GM18867 (cell line): ENCODE data around the gene GAPVD1.

Source experiments
- ATAC-seq: cut with Tn5 transposase; IDR thresholded peaks from one replicate; pipeline ENCODE4 v1.9.1; 2021; ENCODE audit warnings: mild to moderate bottlenecking, moderate library complexity; ENCODE audit not compliant: unreplicated experiment

The GAPVD1 gene

GRCh38 chr9:125400725-125401716 lies 139.4 kb downstream of the GAPVD1 start:
- no peak for ATAC-seq

DNA sequence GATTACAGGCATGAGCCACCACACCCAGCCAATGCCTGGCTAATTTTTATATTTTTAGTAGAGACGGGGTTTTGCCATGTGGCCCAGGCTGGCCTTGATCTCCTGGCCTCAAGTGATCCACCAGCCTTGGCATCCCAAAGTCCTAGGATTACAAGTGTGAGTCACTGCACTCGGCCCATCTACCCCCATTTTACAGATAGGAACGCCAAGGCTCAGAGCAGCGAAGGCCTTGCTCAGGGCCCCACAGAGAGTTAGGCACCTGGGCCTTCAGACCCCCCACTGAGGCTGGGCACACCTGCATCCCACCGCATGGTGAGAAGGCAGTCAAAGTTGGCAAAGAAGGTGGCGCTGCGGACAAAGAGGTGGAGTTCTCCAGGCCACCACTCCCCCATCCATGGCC lies 143.1 kb downstream of the GAPVD1 start:
- ATAC-seq = no peak

GRCh38 chr9:125405938-125406809 lies 144.5 kb downstream of the GAPVD1 start:
- ATAC-seq = no peak

DNA sequence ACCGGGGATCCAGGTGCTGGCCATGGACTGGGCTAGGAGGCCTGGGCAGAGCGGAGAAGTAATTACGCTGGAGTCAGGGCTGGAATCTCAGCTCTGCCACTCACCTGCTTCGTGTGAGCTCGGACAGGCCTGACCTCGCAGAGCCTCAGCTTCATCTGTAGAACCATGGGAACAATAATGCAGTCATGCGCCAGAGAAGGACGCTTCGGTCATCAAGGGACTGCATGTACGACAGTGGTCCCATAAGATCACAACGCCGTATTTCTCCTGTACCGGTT lies 145.1 kb downstream of the GAPVD1 start:
- no peak for ATAC-seq

DNA sequence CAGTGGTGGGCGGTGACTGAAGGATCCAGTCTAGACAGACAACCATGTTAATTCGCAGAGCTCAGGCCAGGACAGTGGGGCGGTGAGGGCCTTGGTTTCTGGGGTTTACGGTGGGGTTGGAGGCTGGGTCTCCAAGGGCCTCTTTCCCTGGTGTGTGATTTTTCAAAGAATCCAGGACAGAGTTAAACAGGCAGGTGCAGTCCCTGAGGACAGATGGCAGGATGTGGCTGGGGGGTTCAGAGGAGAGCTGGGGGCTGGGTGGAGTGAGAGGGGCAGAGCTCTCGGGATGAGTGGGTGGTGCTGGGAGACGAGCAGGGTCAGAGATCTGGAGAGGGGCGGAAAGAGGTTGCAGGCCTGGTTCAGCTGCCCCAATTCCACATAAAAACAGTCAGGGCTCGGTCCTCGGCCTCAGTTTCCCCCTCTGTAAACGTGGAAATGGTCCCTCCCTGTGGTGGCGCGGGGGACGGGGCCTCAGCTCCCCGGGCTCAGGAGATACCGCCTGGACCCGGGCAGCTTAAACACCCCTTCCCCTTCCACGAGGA lies 145.9 kb downstream of the GAPVD1 start:
- ATAC-seq = no peak

GRCh38 chr9:125407974-125408900 lies 146.6 kb downstream of the GAPVD1 start:
- ATAC-seq = no peak

DNA sequence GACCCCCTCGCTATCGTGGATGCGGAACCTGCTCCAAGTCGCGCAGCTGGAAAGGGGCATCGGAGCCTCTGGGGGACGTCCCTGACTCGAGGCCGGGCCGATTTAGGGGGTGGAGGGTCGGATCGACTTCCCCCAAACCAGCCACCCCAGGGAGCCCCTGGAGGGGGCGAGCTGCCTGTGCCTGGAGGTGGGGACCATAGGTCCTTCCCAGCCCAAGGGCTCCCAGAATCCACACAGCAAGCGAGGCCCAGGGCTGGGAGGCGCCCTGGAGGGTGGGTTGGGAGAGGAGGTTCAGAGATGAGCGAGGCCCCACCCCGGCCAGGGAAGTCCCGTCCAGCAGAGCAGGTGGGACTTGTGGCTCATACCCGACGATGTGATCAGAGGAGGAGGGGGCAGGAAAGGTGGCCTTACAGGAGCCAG lies 147.6 kb downstream of the GAPVD1 start:
- no peak for ATAC-seq

DNA sequence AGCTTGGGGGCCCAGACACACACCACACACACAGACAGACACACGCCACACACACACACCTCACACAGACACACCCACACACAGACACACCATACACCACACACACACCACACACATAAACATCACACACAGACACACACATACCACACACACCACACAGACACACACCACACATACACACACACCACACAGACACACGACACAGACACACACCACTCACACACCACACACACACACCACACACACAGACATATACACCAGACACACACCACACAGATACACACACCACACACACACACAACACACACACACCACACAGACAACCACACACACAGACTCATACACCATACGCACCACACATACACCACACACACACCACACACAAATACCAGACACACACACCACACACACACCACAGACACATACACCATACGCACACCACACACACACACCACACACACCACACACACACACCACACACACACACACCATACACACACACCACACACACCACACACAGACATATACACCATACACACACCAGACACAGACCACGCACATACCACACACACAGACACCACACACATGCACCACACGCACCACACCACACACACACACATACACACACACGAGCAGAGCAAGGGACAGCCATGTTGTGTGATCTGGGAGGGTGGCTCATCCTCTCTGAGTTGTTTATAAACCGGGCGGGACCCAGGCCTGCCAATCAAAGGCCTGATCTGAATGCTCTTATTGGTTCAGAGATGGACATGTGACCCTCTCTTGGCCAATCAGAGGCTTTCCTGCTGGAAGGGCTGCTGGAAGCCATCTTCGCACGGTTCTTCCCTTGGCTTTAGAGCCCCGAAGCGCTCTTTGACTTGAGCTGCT lies 148.3 kb downstream of the GAPVD1 start:
- ATAC-seq = no peak

DNA sequence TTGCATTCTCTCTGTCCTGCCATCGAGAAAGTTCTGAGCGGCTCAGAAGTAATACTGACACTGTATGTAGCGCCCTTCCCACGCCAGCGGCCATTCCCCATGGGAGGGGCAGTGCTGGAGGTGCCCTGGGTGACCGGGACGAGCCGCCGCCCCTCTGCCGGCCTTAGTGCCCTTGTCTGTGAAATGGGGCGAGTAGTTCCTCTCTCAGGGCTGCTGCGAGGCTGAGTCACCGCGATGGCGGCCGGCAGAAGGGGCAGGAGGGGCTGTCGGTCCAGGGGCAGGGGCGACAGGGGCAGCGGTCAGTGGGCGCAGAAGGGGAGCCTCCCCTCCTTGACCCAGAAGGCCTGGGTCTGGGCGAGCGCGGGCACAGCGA lies 148.9 kb downstream of the GAPVD1 start:
- ATAC-seq = no peak

DNA sequence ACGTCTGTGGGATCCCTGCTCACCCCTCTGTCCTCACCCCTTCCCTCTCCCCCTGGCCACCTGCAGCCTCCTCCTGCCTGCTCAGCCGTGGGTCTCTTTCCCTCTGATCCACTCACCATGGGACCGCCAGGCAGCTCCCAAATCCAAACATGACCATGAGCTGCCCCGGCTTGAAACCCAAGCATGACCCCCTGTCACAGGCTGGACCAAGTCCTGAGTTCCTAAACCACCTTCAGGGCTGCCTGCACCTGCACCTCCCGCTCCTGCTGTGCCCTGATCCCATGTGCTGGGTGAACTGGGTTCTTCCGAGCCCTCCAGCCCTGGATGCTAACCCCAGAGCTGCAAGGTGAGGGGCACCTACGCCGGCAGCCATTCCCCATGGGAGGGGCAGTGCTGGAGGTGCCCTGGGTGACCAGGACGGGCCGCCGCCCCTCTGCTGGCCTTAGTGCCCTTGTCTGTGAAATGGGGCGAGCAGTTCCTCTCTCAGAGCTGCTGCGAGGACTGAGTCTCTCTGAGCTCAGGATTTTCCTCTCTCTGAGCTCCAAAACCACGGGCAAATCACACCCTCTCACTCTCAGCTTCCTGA lies 149.6 kb downstream of the GAPVD1 start:
- no peak for ATAC-seq

DNA sequence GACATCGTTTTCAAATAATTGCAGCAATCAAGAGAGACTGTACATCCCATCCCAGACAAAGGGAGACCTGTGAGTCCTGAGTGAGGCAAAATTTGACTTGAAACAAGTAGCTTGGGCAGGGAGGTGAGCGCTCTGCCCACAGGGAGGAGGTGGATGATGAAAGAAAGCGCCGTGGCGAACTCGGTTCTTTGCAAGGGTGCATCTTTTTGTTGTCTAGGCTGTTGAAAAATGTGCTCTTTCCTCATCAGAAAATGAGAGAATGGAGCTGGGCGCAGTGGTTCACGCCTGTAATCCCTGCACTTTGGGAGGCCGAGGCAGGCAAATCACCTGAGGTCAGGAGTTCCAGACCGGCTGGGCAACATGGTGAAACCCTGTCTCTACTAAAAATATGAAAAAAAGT lies 150.5 kb downstream of the GAPVD1 start:
- ATAC-seq = no peak

- ATAC-seq = no peak
These were observed 152.0 kb downstream of the GAPVD1 start for GRCh38 chr9:125413579-125413978.

GRCh38 chr9:125415583-125416460 lies 154.2 kb downstream of the GAPVD1 start:
- ATAC-seq = no peak

DNA sequence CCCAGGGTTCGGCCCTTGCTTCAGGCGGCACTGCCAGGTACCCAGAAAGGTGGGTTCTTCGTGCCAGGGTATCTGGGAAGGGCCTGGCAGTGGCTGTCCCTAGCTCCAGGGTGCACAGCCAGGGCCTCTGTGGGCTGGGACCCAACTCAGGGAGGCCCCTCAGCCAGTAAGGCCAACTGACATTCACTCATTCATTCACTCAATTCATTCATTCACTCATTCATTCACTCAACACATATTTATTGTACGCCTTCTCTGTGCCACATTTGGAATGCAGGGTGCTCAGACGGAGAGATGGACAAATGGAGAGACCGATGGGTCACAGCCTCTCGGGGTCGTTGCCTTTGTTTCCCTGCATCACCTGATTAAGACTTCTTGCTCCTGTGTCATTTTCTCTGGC lies 154.9 kb downstream of the GAPVD1 start:
- no peak for ATAC-seq
